ENCODE measurements around the gene ANKRD13D. TPM values are rescaled to one million over a fixed set of nuclear protein-coding genes. Genes with fewer than 3 reads are reported as not detected.

Gene ANKRD13D
- total RNA-seq, 1 experiment from 2014 or later, result 58.9 TPM

GRCh38 chr11:67351275-67352005 lies 62.3 kb downstream of the ANKRD13D start:
- DNase-seq, result peak; percentile 94
- peak; percentile 4; the same call in 1 of the 2 replicates for ATAC-seq
- Histone ChIP-seq H3K9ac (ENCODE audit: low read length) (0 out of 2 replicates have a peak overlapping the region, but pooled peaks have one; percentile 8), H3K4me3 (ENCODE audit: low read length) (no peak overlapping the region), H3K27ac (ENCODE audit: low read length) (peak overlapping the region; percentile 56), H3K79me2 (ENCODE audit: low read length) (peaks cover 14% of the 10 kb centered on the region), H2AFZ (ENCODE audit: low read length) (no peak overlapping the region), H3K36me3 (ENCODE audit: low read depth, low read length) (no peaks in the 10 kb centered on the region), H3K9me3 (ENCODE audit: low read length) (no peaks in the 10 kb centered on the region), H3K4me2 (ENCODE audit: low read length) (peak overlapping the region; percentile 40), H3K27me3 (ENCODE audit: low read length) (no peaks in the 10 kb centered on the region), H3K4me1 (ENCODE audit: insufficient read depth, low read length) (peaks cover 60% of the 10 kb centered on the region), H4K20me1 (ENCODE audit: low read length) (no peaks in the 10 kb centered on the region), H3K9me2 (replicated peaks; ENCODE audit: low read length) (no peaks in the 10 kb centered on the region), H3F3A (ENCODE audit: low read length, unreplicated experiment) (peaks cover 16% of the 10 kb centered on the region)
- intact Hi-C loops (cut with micrococcal nuclease), result loop anchor here (1.0 kb wide), 1 partner anchor 31 kb away; no protein-coding TSS in a partner anchor
- ChIA-PET CTCF (interaction anchor here (0.5 to 1.6 kb wide), 11 partner anchors 11 to 295 kb away, joined by 3 to 26 read pairs (median 4); partner anchors contain the start of genes CLCF1, PPP1CA and RAD9A), POLR2A (ENCODE audit: unreplicated experiment) (interaction anchor here (0.6 kb wide), 1 partner anchor 29 kb away, joined by 14 read pairs; no protein-coding TSS in a partner anchor)
- peak; percentile 97 for TF ChIP-seq CTCF (conservative IDR thresholded peaks at IDR 0.05; ENCODE audit: low read depth, low read length)
- no peak for TF ChIP-seq EZH2phosphoT487 (IDR thresholded peaks at IDR 0.05; ENCODE audit: borderline replicate concordance, low read length)
- BruUV-seq (replicated peaks), result no TSS peak

Other genes starting within 250 kb of the ANKRD13D start
- gene RHOD, start 232.5 kb upstream of the ANKRD13D start, total RNA-seq (2014; rRNA removed), result 99.9 and 121 TPM in 2 replicates
- 65.3 and 87.1 TPM in 2 replicates for gene KDM2A, start 170.0 kb upstream of the ANKRD13D start, total RNA-seq (2014; rRNA removed)
- gene GRK2, start 22.8 kb upstream of the ANKRD13D start, total RNA-seq (2014; rRNA removed), result 103 TPM in 2 replicates
- 35.1 and 52.4 TPM in 2 replicates for gene SSH3, start 14.2 kb downstream of the ANKRD13D start, total RNA-seq (2014; rRNA removed)
- 78.5 and 81.5 TPM in 2 replicates for gene POLD4, start 64.2 kb downstream of the ANKRD13D start, total RNA-seq (2014; rRNA removed)
- 48.3 and 63.5 TPM in 2 replicates for gene CLCF1, start 84.3 kb downstream of the ANKRD13D start, total RNA-seq (2014; rRNA removed)
- gene RAD9A, start 102.7 kb downstream of the ANKRD13D start, total RNA-seq (2014; rRNA removed), result 45.5 and 48.9 TPM in 2 replicates
- 449 and 477 TPM in 2 replicates for gene PPP1CA, start 112.6 kb downstream of the ANKRD13D start, total RNA-seq (2014; rRNA removed)
- gene TBC1D10C, start 114.8 kb downstream of the ANKRD13D start, total RNA-seq (2014; rRNA removed), result not detected in 2 replicates
- 0.22 TPM in 1 of 2 replicates, not detected in the other for gene CARNS1, start 126.4 kb downstream of the ANKRD13D start, total RNA-seq (2014; rRNA removed)
- 170 and 208 TPM in 2 replicates for gene RPS6KB2, start 139.2 kb downstream of the ANKRD13D start, total RNA-seq (2014; rRNA removed)
- 0.15 and 0.29 TPM in 2 replicates for gene PTPRCAP, start 148.4 kb downstream of the ANKRD13D start, total RNA-seq (2014; rRNA removed)
- 209 and 250 TPM in 2 replicates for gene CORO1B, start 154.2 kb downstream of the ANKRD13D start, total RNA-seq (2014; rRNA removed)
- not detected in 2 replicates for gene GPR152, start 163.4 kb downstream of the ANKRD13D start, total RNA-seq (2014; rRNA removed)
- gene CABP4, start 166.1 kb downstream of the ANKRD13D start, total RNA-seq (2014; rRNA removed), result 0.55 TPM in 1 of 2 replicates, not detected in the other
- 73.5 and 107 TPM in 2 replicates for gene TMEM134, start 179.9 kb downstream of the ANKRD13D start, total RNA-seq (2014; rRNA removed)
- 155 and 171 TPM in 2 replicates for gene AIP, start 193.7 kb downstream of the ANKRD13D start, total RNA-seq (2014; rRNA removed)
- gene PITPNM1, start 216.1 kb downstream of the ANKRD13D start, total RNA-seq (2014; rRNA removed), result 79.8 and 95.4 TPM in 2 replicates
- 74.9 and 87.4 TPM in 2 replicates for gene CDK2AP2, start 218.9 kb downstream of the ANKRD13D start, total RNA-seq (2014; rRNA removed)
- not detected in 2 replicates for gene CABP2, start 234.1 kb downstream of the ANKRD13D start, total RNA-seq (2014; rRNA removed)